GM23338 (cell line): Measurements from ENCODE around the gene CCDC97. TPM values are rescaled to one million over a fixed set of nuclear protein-coding genes. Genes with fewer than 3 reads are reported as not detected.

ENCODE experiments used
- ATAC-seq: fragments of 200-7000 bp; cut with Tn5 transposase; 3 replicates; pipeline ENCODE4 v1.9.1; 2020
- DNase-seq: peaks from one replicate; pipeline ENCODE4 v3.0.0-alpha.2; 2015; ENCODE audit warnings: low spot score
- H2AFZ ChIP-seq: fragments of 200-600 bp; sonication (generic); 2 replicates; pipeline ENCODE4 v1.8.0; 2016; ENCODE audit warnings: antibody characterized with exemption, mild to moderate bottlenecking, moderate library complexity
- H3F3A ChIP-seq: fragments of 200-600 bp; sonication (generic); replicated peaks from 2 replicates; pipeline ENCODE4 v1.8.0; 2017; ENCODE audit warnings: antibody characterized with exemption, mixed run types, low read depth
- H3K27ac ChIP-seq: fragments of 200-600 bp; sonication (generic); 2 replicates; pipeline ENCODE4 v1.6.1; 2016; ENCODE audit warnings: low read depth
- H3K27me3 ChIP-seq: fragments of 200-600 bp; sonication (generic); 2 replicates; pipeline ENCODE4 v1.8.0; 2016; ENCODE audit warnings: mild to moderate bottlenecking, mixed run types, moderate library complexity; ENCODE audit not compliant: insufficient read depth
- H3K36me3 ChIP-seq: fragments of 200-600 bp; sonication (generic); 2 replicates; pipeline ENCODE4 v1.8.0; 2016; ENCODE audit warnings: mild to moderate bottlenecking; ENCODE audit not compliant: insufficient read depth
- H3K4me1 ChIP-seq: fragments of 200-600 bp; sonication (generic); 2 replicates; pipeline ENCODE4 v1.8.0; 2016; ENCODE audit warnings: mild to moderate bottlenecking, moderate library complexity; ENCODE audit not compliant: insufficient read depth
- H3K4me2 ChIP-seq: fragments of 200-600 bp; sonication (generic); 2 replicates; pipeline ENCODE4 v1.7.1; 2017; ENCODE audit warnings: mixed run types
- H3K4me3 ChIP-seq: fragments of 200-600 bp; sonication (generic); 2 replicates; pipeline ENCODE4 v1.6.1; 2016; ENCODE audit warnings: mixed run types
- H3K79me2 ChIP-seq: fragments of 200-600 bp; sonication (generic); replicated peaks from 2 replicates; pipeline ENCODE4 v1.8.0; 2017; ENCODE audit warnings: mild to moderate bottlenecking; ENCODE audit not compliant: insufficient read depth
- H3K9me2 ChIP-seq: fragments of 200-600 bp; sonication (generic); 2 replicates; pipeline ENCODE4 v1.8.0; 2017; ENCODE audit not compliant: insufficient read depth
- H4K20me1 ChIP-seq: fragments of 200-600 bp; sonication (generic); replicated peaks from 2 replicates; pipeline ENCODE4 v1.8.0; 2017; ENCODE audit warnings: mild to moderate bottlenecking; ENCODE audit not compliant: insufficient read depth
- H3K27ac Mint-ChIP-seq: 2 replicates; pipeline ENCODE4 v1.8.0; 2020; ENCODE audit warnings: inconsistent platforms, mild to moderate bottlenecking, moderate library complexity, mixed read lengths
- H3K27me3 Mint-ChIP-seq: 3 replicates; pipeline ENCODE4 v1.8.0; 2022; ENCODE audit warnings: low read depth, mild to moderate bottlenecking, moderate library complexity, mixed read lengths, inconsistent platforms; ENCODE audit not compliant: insufficient read depth, poor library complexity
- H3K36me3 Mint-ChIP-seq: 3 replicates; pipeline ENCODE4 v1.8.0; 2021; ENCODE audit warnings: low read depth, mild to moderate bottlenecking, inconsistent platforms, moderate library complexity, mixed read lengths
- H3K4me1 Mint-ChIP-seq: 3 replicates; pipeline ENCODE4 v1.8.0; 2020; ENCODE audit warnings: mild to moderate bottlenecking, inconsistent platforms, mixed read lengths
- H3K4me3 Mint-ChIP-seq: 3 replicates; pipeline ENCODE4 v1.8.0; 2021; ENCODE audit warnings: moderate library complexity, mild to moderate bottlenecking, inconsistent platforms, mixed read lengths
- H3K9me3 Mint-ChIP-seq: 3 replicates; pipeline ENCODE4 v1.8.0; 2020; ENCODE audit warnings: moderate library complexity, mild to moderate bottlenecking, inconsistent platforms, mixed read lengths
- CREB1 ChIP-seq: fragments of 250-450 bp; sonication (Bioruptor Pico); IDR thresholded peaks from 2 replicates; pipeline ENCODE4 v1.5.0; 2020; ENCODE audit warnings: low read depth, mild to moderate bottlenecking, moderate library complexity
- ETS1 ChIP-seq: IDR thresholded peaks from 2 replicates; pipeline ENCODE4 v1.6.1; 2016; ENCODE audit warnings: antibody characterized with exemption
- EZH2 ChIP-seq: fragments of 200-600 bp; sonication (generic); IDR thresholded peaks from one replicate; pipeline ENCODE4 v1.8.0; 2017; ENCODE audit warnings: antibody characterized with exemption, mild to moderate bottlenecking, low read depth; ENCODE audit not compliant: unreplicated experiment
- EZH2phosphoT487 ChIP-seq: fragments of 200-600 bp; sonication (generic); IDR thresholded peaks from one replicate; pipeline ENCODE4 v1.8.1; 2018; ENCODE audit warnings: antibody characterized with exemption; ENCODE audit not compliant: unreplicated experiment
- JUNB ChIP-seq: IDR thresholded peaks from one replicate; pipeline ENCODE4 v1.6.1; 2016; ENCODE audit warnings: antibody characterized with exemption; ENCODE audit not compliant: unreplicated experiment
- NANOG ChIP-seq: IDR thresholded peaks from 2 replicates; pipeline ENCODE4 v1.6.1; 2016; ENCODE audit warnings: antibody characterized with exemption, borderline replicate concordance
- POLR2AphosphoS5 ChIP-seq: IDR thresholded peaks from 2 replicates; pipeline ENCODE4 v1.6.1; 2016; ENCODE audit warnings: antibody characterized with exemption, low read depth
- REST ChIP-seq: IDR thresholded peaks from one replicate; pipeline ENCODE4 v1.6.1; 2018; ENCODE audit warnings: antibody characterized with exemption; ENCODE audit not compliant: unreplicated experiment
- STAT1 ChIP-seq: IDR thresholded peaks from one replicate; pipeline ENCODE4 v1.6.1; 2016; ENCODE audit warnings: antibody characterized with exemption; ENCODE audit not compliant: unreplicated experiment
- ZNF331 ChIP-seq: fragments of 250-450 bp; sonication (Bioruptor Pico); IDR thresholded peaks from 2 replicates; pipeline ENCODE4 v1.5.0; 2020; ENCODE audit warnings: low read depth, mild to moderate bottlenecking, moderate library complexity
- ZNF462 ChIP-seq: fragments of 250-450 bp; sonication (Bioruptor Pico); IDR thresholded peaks from 2 replicates; pipeline ENCODE4 v1.5.0; 2020; ENCODE audit warnings: mild to moderate bottlenecking, moderate library complexity
- polyA plus RNA-seq: library from polyadenylated mRNA; unstranded; fragments of >200 nt; fragmentation: Nextera tagmentation; extraction: Ambion mirVana; gene quantifications from 2 replicates; pipeline ENCODE4 v1.2.1, GENCODE V29; 2016
- total RNA-seq: library from RNA; depleted of rRNA; stranded (reverse); fragments of >200 nt; shearing (Covaris generic); gene quantifications from 2 replicates; pipeline ENCODE4 v1.2.3, GENCODE V29; 2014
- TF ChIP-seq, protein P1 (sequence below), 2 experiments: fragments of 200-600 bp in 1 of 2; sonication (generic) in 1 of 2; conservative IDR thresholded peaks; 2 replicates each; pipeline versions ENCODE4 v1.5.1 to v1.6.1; 2016 to 2017; ENCODE audit warnings: antibody characterized with exemption in 2 of 2, low read depth in 2 of 2, mild to moderate bottlenecking in 2 of 2, moderate library complexity in 1 of 2

The CCDC97 gene
- total and polyA plus RNA-seq, 2 experiments from 2014 or later = 8.0 to 11.0 TPM

GRCh38 chr19:41278478-41278877 lies 31.5 kb upstream of the CCDC97 start:
- ATAC-seq (no peak), DNase-seq (no peak)
- Histone ChIP-seq H3K4me3 (no peak overlapping the region), H4K20me1 (peaks cover 61% of the 10 kb centered on the region), H3K27ac (no peak overlapping the region), H2AFZ (no peak overlapping the region), H3K36me3 (peaks cover 98% of the 10 kb centered on the region), H3K27me3 (no peaks in the 10 kb centered on the region), H3F3A (peaks cover 54% of the 10 kb centered on the region), H3K79me2 (peaks cover 7% of the 10 kb centered on the region), H3K4me2 (no peak overlapping the region), H3K9me2 (no peaks in the 10 kb centered on the region), H3K4me1 (no peaks in the 10 kb centered on the region)
- H3K4me1 Mint-ChIP-seq = no peaks in the 10 kb centered on the region
- H3K36me3 Mint-ChIP-seq = peaks cover 98% of the 10 kb centered on the region
- H3K27ac Mint-ChIP-seq = no peak overlapping the region
- no peaks in the 10 kb centered on the region; the same call in 2 of the 3 replicates for H3K9me3 Mint-ChIP-seq
- no peak overlapping the region for H3K4me3 Mint-ChIP-seq
- H3K27me3 Mint-ChIP-seq = peaks cover 4% of the 10 kb centered on the region
- TF ChIP-seq EZH2 (no peak), POLR2AphosphoS5 (no peak), STAT1 (no peak), NANOG (no peak), ZNF462 (CRISPR knock-in tag) (no peak), ETS1 (no peak), CREB1 (CRISPR knock-in tag) (no peak), JUNB (no peak), EZH2phosphoT487 (no peak), ZNF331 (CRISPR knock-in tag) (no peak), REST (no peak)
- TF ChIP-seq, protein P1, sequence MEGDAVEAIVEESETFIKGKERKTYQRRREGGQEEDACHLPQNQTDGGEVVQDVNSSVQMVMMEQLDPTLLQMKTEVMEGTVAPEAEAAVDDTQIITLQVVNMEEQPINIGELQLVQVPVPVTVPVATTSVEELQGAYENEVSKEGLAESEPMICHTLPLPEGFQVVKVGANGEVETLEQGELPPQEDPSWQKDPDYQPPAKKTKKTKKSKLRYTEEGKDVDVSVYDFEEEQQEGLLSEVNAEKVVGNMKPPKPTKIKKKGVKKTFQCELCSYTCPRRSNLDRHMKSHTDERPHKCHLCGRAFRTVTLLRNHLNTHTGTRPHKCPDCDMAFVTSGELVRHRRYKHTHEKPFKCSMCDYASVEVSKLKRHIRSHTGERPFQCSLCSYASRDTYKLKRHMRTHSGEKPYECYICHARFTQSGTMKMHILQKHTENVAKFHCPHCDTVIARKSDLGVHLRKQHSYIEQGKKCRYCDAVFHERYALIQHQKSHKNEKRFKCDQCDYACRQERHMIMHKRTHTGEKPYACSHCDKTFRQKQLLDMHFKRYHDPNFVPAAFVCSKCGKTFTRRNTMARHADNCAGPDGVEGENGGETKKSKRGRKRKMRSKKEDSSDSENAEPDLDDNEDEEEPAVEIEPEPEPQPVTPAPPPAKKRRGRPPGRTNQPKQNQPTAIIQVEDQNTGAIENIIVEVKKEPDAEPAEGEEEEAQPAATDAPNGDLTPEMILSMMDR (conservative IDR thresholded peaks at IDR 0.05; ENCODE audit: low read depth in 2 of 2) = no peak
